ENCODE measurements around the gene RPL6.

GRCh38 chr12:112382866-112383265 lies 26.5 kb downstream of the RPL6 start:
- TF ChIP-seq POLR2A (IDR thresholded peaks at IDR 0.05) (no peak), EP300 (IDR thresholded peaks at IDR 0.05) (no peak), CTCF (IDR thresholded peaks at IDR 0.05) (no peak)

All from ovary (tissue), 3 donors.